H9 (cell line): ENCODE results near the gene EYA4. TPM values are rescaled to one million over a fixed set of nuclear protein-coding genes. Genes with fewer than 3 reads are reported as not detected.

Experiments used
- DNase-seq: peaks from one replicate; pipeline ENCODE4 v3.0.0-alpha.2; 2017
- H2AFZ ChIP-seq: one replicate; pipeline ENCODE4 v1.6.1; 2013; ENCODE audit warnings: mild to moderate bottlenecking, low read length, control low read depth, moderate library complexity
- H2AK5ac ChIP-seq: 2 replicates; pipeline ENCODE4 v1.6.1; 2013; ENCODE audit warnings: low read length, control low read depth, mixed read lengths; ENCODE audit not compliant: insufficient read length
- H2BK120ac ChIP-seq: one replicate; pipeline ENCODE4 v1.6.1; 2013; ENCODE audit warnings: low read depth, mild to moderate bottlenecking, low read length, control low read depth, inconsistent platforms; ENCODE audit not compliant: poor library complexity, severe bottlenecking
- H2BK12ac ChIP-seq: 2 replicates; pipeline ENCODE4 v1.6.1; 2013; ENCODE audit warnings: low read length, control low read depth, mixed read lengths, low read depth; ENCODE audit not compliant: insufficient read length
- H2BK15ac ChIP-seq: 2 replicates; pipeline ENCODE4 v1.6.1; 2013; ENCODE audit warnings: low read depth, low read length, control low read depth
- H2BK20ac ChIP-seq: one replicate; pipeline ENCODE4 v1.6.1; 2013; ENCODE audit warnings: low read depth, mild to moderate bottlenecking, low read length, control low read depth, inconsistent platforms; ENCODE audit not compliant: poor library complexity, severe bottlenecking
- H2BK5ac ChIP-seq: 2 replicates; pipeline ENCODE4 v1.6.1; 2013; ENCODE audit warnings: low read length, control low read depth, mixed read lengths; ENCODE audit not compliant: insufficient read length
- H3K14ac ChIP-seq: 2 replicates; pipeline ENCODE4 v1.6.1; 2013; ENCODE audit warnings: low read length, control low read depth; ENCODE audit not compliant: insufficient read depth
- H3K18ac ChIP-seq: 2 replicates; pipeline ENCODE4 v1.6.1; 2013; ENCODE audit warnings: low read depth, mild to moderate bottlenecking, mixed read lengths, low read length, control low read depth; ENCODE audit not compliant: insufficient read length
- H3K23ac ChIP-seq: 2 replicates; pipeline ENCODE4 v1.6.1; 2013; ENCODE audit warnings: low read length, control low read depth, mixed read lengths, low read depth; ENCODE audit not compliant: insufficient read length
- H3K23me2 ChIP-seq: 2 replicates; pipeline ENCODE4 v1.6.1; 2013; ENCODE audit warnings: low read depth, mild to moderate bottlenecking, mixed read lengths, low read length, control low read depth; ENCODE audit not compliant: insufficient read length, poor library complexity, severe bottlenecking
- H3K27ac ChIP-seq: 2 replicates; pipeline ENCODE4 v1.5.1; 2013; ENCODE audit warnings: low read length, control low read depth, mixed read lengths, low read depth; ENCODE audit not compliant: insufficient read length
- H3K27me3 ChIP-seq: 2 replicates; pipeline ENCODE4 v1.6.1; 2013; ENCODE audit warnings: low read length, control low read depth, inconsistent platforms; ENCODE audit not compliant: insufficient read depth
- H3K4ac ChIP-seq: 2 replicates; pipeline ENCODE4 v1.6.1; 2013; ENCODE audit warnings: low read depth, mild to moderate bottlenecking, control low read depth, inconsistent platforms, low read length, moderate library complexity
- H3K4me1 ChIP-seq: 2 replicates; pipeline ENCODE4 v1.6.1; 2013; ENCODE audit warnings: low read length, control low read depth, inconsistent platforms; ENCODE audit not compliant: insufficient read depth
- H3K4me2 ChIP-seq: 2 replicates; pipeline ENCODE4 v1.6.1; 2013; ENCODE audit warnings: low read length, control low read depth, mixed read lengths; ENCODE audit not compliant: insufficient read length, insufficient read depth
- H3K56ac ChIP-seq: 2 replicates; pipeline ENCODE4 v1.6.1; 2013; ENCODE audit warnings: low read depth, mild to moderate bottlenecking, mixed read lengths, low read length, control low read depth; ENCODE audit not compliant: insufficient read length
- H3K79me1 ChIP-seq: 2 replicates; pipeline ENCODE4 v1.6.1; 2013; ENCODE audit warnings: low read depth, mild to moderate bottlenecking, moderate library complexity, low read length, control low read depth, inconsistent platforms; ENCODE audit not compliant: insufficient read depth, poor library complexity, severe bottlenecking
- H3K79me2 ChIP-seq: 2 replicates; pipeline ENCODE4 v1.6.1; 2013; ENCODE audit warnings: low read length, control low read depth, inconsistent platforms; ENCODE audit not compliant: insufficient read depth
- H3K9ac ChIP-seq: 2 replicates; pipeline ENCODE4 v1.6.1; 2013; ENCODE audit warnings: low read length, control low read depth, mixed read lengths; ENCODE audit not compliant: insufficient read length; ENCODE audit errors: extremely low read depth
- H3K9me3 ChIP-seq: one replicate; pipeline ENCODE4 v1.6.1; 2013; ENCODE audit warnings: low read depth, low read length, inconsistent platforms; ENCODE audit not compliant: control insufficient read depth
- H3T11ph ChIP-seq: one replicate; pipeline ENCODE4 v1.6.1; 2013; ENCODE audit warnings: mild to moderate bottlenecking, low read length, control low read depth, inconsistent platforms
- H4K20me1 ChIP-seq: one replicate; pipeline ENCODE4 v1.6.1; 2013; ENCODE audit not compliant: control insufficient read depth, insufficient read length, insufficient read depth
- H4K5ac ChIP-seq: 2 replicates; pipeline ENCODE4 v1.6.1; 2013; ENCODE audit warnings: low read depth, mild to moderate bottlenecking, mixed read lengths, low read length, control low read depth; ENCODE audit not compliant: insufficient read length
- H4K8ac ChIP-seq: replicated peaks from 2 replicates; pipeline ENCODE4 v1.6.1; 2013; ENCODE audit warnings: low read length, control low read depth, mixed read lengths, low read depth; ENCODE audit not compliant: insufficient read length
- H4K91ac ChIP-seq: 2 replicates; pipeline ENCODE4 v1.6.1; 2013; ENCODE audit warnings: low read depth, mild to moderate bottlenecking, moderate library complexity, mixed read lengths, low read length, control low read depth; ENCODE audit not compliant: insufficient read length
- H3K27ac Mint-ChIP-seq, 3 experiments: 2 replicates in 2 of 3; 3 replicates in 1 of 3; pipeline ENCODE4 v1.8.0; 2020 to 2021; ENCODE audit warnings: mixed read lengths in 3 of 3, mild to moderate bottlenecking in 1 of 3, moderate library complexity in 1 of 3
- H3K27me3 Mint-ChIP-seq: 2 replicates; pipeline ENCODE4 v1.8.0; 2021; ENCODE audit warnings: low read depth, mild to moderate bottlenecking, moderate library complexity, mixed read lengths
- H3K36me3 Mint-ChIP-seq, 3 experiments: 2 replicates in 2 of 3; 3 replicates in 1 of 3; pipeline ENCODE4 v1.8.0; 2020 to 2021; ENCODE audit warnings: low read depth in 3 of 3, mixed read lengths in 3 of 3; ENCODE audit not compliant: insufficient read depth in 1 of 3
- H3K4me1 Mint-ChIP-seq, 2 experiments: 2 replicates each; pipeline ENCODE4 v1.8.0; 2020; ENCODE audit warnings: mixed read lengths in 2 of 2
- H3K4me3 Mint-ChIP-seq, 2 experiments: 2 replicates in 1 of 2; 3 replicates in 1 of 2; pipeline ENCODE4 v1.8.0; 2020 to 2021; ENCODE audit warnings: mild to moderate bottlenecking in 2 of 2, mixed read lengths in 2 of 2, moderate library complexity in 1 of 2
- H3K9me3 Mint-ChIP-seq, 2 experiments: 2 replicates in 1 of 2; 3 replicates in 1 of 2; pipeline ENCODE4 v1.8.0; 2020; ENCODE audit warnings: mild to moderate bottlenecking in 2 of 2, mixed read lengths in 2 of 2, moderate library complexity in 1 of 2
- CTCF ChIP-seq: fragments of 200-600 bp; sonication (generic); conservative IDR thresholded peaks from 3 replicates; pipeline ENCODE4 v1.8.0; 2021; ENCODE audit warnings: antibody characterized with exemption, mild to moderate bottlenecking
- WGBS: extraction: QIAGEN DNeasy Blood & Tissue Kit; methylation state at CpG from one replicate; pipeline ENCODE4 v1.1.7; 2013; ENCODE audit warnings: missing lambda C conversion rate, low lambda C conversion rate, mixed read lengths; ENCODE audit not compliant: insufficient read length; ENCODE audit errors: extremely low coverage; 5-methylcytosine and 5-hydroxymethylcytosine counted together
- total RNA-seq: library from RNA; stranded (reverse); gene quantifications from 2 replicates; pipeline ENCODE4 v1.2.1, GENCODE V29; 2021

Gene EYA4
- total RNA-seq, 1 experiment from 2014 or later = 0.26 TPM

- H3K9ac ChIP-seq = no peak overlapping the region
- no CpG with 5 or more reads among the region's 5 CpGs for WGBS
- H2AFZ ChIP-seq = no peak overlapping the region
- H4K91ac ChIP-seq = no peak overlapping the region
- H4K20me1 ChIP-seq = no peaks in the 10 kb centered on the region
- no peaks in the 10 kb centered on the region for H3K36me3 Mint-ChIP-seq
- no peak overlapping the region for H3K27ac Mint-ChIP-seq
- no peak overlapping the region for H3K14ac ChIP-seq
- H3K27me3 ChIP-seq = no peaks in the 10 kb centered on the region
- no peak overlapping the region for H2BK12ac ChIP-seq
- no peak for DNase-seq
- no peak overlapping the region for H2BK5ac ChIP-seq
- H3K23me2 ChIP-seq = no peaks in the 10 kb centered on the region
- H3K4me1 Mint-ChIP-seq = peaks cover 0 to 3% of the 10 kb centered on the region in 2 experiments; a peak in 2 of 4 replicates
- no peak overlapping the region for H3K4me3 Mint-ChIP-seq
- H3T11ph ChIP-seq = no peak overlapping the region
- no peak overlapping the region for H3K18ac ChIP-seq
- H3K9me3 Mint-ChIP-seq = no peaks in the 10 kb centered on the region
- no peak overlapping the region for H3K4me2 ChIP-seq
- no peak overlapping the region for H3K56ac ChIP-seq
- no peak overlapping the region for H3K27ac ChIP-seq
- TF ChIP-seq CTCF = no peak
- H4K8ac ChIP-seq = no peak overlapping the region
- H3K9me3 ChIP-seq = no peaks in the 10 kb centered on the region
- no peak overlapping the region for H2BK20ac ChIP-seq
- H3K23ac ChIP-seq = no peak overlapping the region
- no peak overlapping the region for H2BK15ac ChIP-seq
- no peak overlapping the region for H2BK120ac ChIP-seq
- no peaks in the 10 kb centered on the region for H3K27me3 Mint-ChIP-seq
- H3K79me1 ChIP-seq = no peaks in the 10 kb centered on the region
- H3K4me1 ChIP-seq = no peaks in the 10 kb centered on the region
- H2AK5ac ChIP-seq = no peak overlapping the region
- H3K4ac ChIP-seq = no peak overlapping the region
- H4K5ac ChIP-seq = no peak overlapping the region
- 0 out of 2 replicates have a peak, but pooled peaks cover 2% of the 10 kb centered on the region for H3K79me2 ChIP-seq
These were observed 60.7 kb downstream of the EYA4 start for GRCh38 chr6:133301835-133302234.
